Nephron progenitor cell (in vitro differentiated cells): ENCODE data around the gene LRRC23.
"Not testable (repeated sequence)": the region's sequence is repeated elsewhere in the genome, so short reads cannot be mapped to it uniquely, and the experiment has no call there.

ENCODE experiments used
- DNase-seq: peaks from one replicate; pipeline ENCODE4 v3.0.0; 2021
- H3K27ac Mint-ChIP-seq: 2 replicates; pipeline ENCODE4 v1.8.0; 2021; ENCODE audit warnings: mild to moderate bottlenecking, moderate library complexity, mixed read lengths
- H3K27me3 Mint-ChIP-seq: 2 replicates; pipeline ENCODE4 v1.8.0; 2021; ENCODE audit warnings: mild to moderate bottlenecking, low read depth, mixed read lengths; ENCODE audit not compliant: poor library complexity
- H3K36me3 Mint-ChIP-seq: 2 replicates; pipeline ENCODE4 v1.8.0; 2021; ENCODE audit warnings: low read depth, mixed read lengths
- H3K4me1 Mint-ChIP-seq: 2 replicates; pipeline ENCODE4 v1.8.0; 2021; ENCODE audit warnings: mixed read lengths
- H3K4me3 Mint-ChIP-seq: 2 replicates; pipeline ENCODE4 v1.8.0; 2021; ENCODE audit warnings: mild to moderate bottlenecking, moderate library complexity, mixed read lengths
- H3K9me3 Mint-ChIP-seq: 2 replicates; pipeline ENCODE4 v1.8.0; 2021; ENCODE audit warnings: mild to moderate bottlenecking, moderate library complexity, mixed read lengths
- CTCF ChIP-seq: fragments of 200-600 bp; sonication (generic); IDR thresholded peaks from 2 replicates; pipeline ENCODE4 v1.5.0; 2021; ENCODE audit warnings: antibody characterized with exemption

The LRRC23 gene

DNA sequence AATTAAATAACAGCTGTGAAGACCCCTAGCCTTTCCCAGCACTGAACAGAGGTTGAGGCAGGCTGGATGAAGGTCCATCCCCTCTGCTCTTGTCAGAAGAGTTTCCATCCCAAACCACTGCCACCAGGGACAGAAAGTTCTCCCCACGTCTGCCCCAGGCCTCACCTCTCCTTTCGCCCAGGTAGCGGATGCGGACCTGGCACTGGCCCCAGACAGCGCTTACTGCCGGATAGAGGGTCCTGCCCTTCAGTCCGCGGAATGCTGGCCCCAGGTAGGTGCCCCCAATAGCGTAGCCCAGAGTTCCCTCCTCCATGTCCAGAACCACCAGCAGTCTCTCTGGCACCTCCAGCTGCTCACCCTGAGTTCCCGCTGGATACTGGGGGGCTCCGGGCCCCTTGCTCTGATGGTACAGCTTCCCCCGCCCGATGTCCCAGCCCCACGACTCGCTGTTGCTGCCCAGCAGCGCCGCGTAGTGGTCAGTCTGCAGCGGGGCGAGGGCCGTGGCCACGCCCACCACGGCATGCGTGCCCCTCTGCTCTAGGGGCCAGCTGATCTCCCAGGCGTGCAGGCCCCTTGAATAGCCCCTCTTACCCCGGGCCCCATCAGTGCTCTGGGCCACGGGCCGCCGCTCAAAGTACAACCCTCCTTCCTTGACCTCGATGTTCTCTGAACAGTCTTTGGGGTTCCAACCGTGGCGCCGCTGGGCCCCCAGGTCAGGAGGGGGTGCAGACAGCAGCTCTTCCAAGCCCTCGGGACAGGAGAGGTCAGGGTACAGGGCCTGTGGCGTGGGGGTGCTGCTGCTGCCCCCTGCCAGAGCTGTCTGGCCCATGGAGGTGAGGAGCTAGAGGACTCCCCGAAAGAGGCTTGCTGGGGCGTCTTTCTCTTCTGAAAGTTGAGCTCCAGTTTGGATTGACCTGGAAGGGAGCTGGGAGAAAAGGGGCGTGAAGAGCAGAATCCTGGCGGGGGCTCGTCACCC lies 32.3 kb upstream of the LRRC23 start:
- TF ChIP-seq CTCF: peak; percentile 95
- Mint-ChIP-seq H3K4me1 (peaks cover 48% of the 10 kb centered on the region), H3K27me3 (no peaks in the 10 kb centered on the region), H3K27ac (peak overlapping the region; percentile 38), H3K4me3 (peak overlapping the region; percentile 89), H3K9me3 (no peaks in the 10 kb centered on the region), H3K36me3 (peaks cover 45% of the 10 kb centered on the region)
- peak; percentile 93 for DNase-seq

DNA sequence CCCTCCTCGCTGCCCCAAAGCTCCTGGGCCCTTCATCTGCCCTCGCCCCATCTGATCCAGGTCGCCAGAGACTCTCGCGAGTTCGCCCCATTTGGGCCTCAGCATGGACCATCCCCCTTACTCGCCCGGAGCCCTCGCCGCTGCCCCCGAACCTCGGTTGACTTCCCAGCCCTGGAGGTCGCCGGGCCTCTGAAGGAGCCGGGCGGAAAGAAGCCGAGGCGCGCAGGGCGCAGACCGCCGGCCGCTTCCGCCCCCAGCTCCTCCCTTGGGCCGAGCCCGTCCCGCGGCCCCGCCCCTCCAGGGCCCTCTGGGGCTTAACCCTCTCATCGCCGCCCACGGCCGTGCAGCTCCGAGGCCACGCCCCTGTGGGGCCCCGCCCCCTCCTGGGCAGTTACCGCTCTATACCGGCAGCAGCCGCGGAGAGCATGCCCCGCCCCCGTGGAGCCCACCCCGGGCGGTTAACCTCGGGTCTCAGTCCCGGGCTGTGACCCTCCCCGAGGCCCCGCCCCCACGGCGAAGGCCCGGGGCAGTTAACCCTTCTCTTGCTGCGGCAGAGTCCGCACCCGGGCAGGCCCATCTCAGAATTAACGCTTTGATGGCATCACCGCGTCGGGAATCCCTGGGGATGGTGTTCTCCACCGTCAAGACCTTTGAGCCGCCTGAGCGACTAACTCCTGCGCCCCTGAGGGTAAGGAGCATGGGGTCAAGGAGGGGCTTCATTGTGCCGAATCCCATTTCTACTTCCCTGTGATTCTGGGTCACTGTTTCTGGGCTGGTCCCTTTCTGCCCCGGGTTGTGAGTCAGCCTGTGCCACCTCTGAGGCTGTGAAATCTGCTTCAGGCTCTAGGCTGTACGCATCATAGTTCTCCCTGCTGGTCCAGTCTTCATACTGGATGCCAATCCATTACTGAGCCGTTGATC lies 31.3 kb upstream of the LRRC23 start, which contains the start of gene SPSB2:
TSS of gene SPSB2 (minus strand) at position 210 of the 921 bp plus-strand sequence. CDS start 402 bp downstream, outside the sequence.
- Mint-ChIP-seq H3K4me3 (peak within 1 kb of the TSS; percentile 89), H3K36me3 (peaks cover 47% of the 10 kb centered on the region), H3K27ac (peak within 1 kb of the TSS; percentile 92), H3K9me3 (no peaks in the 10 kb centered on the region), H3K27me3 (no peaks in the 10 kb centered on the region), H3K4me1 (peaks cover 46% of the 10 kb centered on the region)
- peak; percentile 100 for DNase-seq
- TF ChIP-seq CTCF: no peak

DNA sequence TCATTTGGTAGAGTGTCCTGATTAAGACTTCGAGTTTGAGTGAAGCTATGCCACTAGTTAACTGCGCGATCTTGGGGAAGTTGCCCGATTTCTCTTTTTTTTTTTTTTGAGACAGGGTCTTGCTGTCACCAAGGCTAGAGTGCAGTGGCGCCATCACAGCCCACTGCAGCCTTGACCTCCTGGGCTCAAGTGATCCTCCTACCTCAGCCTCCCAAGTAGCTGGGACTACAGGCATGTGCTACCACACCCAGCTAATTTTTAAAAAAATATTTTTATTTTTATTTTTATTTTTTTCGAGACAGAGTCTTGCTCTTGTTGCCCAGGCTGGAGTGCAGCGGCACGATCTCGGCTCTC lies 30.6 kb upstream of the LRRC23 start:
- peaks cover 41% of the 10 kb centered on the region for H3K36me3 Mint-ChIP-seq
- not testable (repeated sequence) for H3K27me3 Mint-ChIP-seq, H3K9me3 Mint-ChIP-seq, DNase-seq
- peaks cover 40% of the 10 kb centered on the region for H3K4me1 Mint-ChIP-seq
- peak overlapping the region; percentile 92 for H3K27ac Mint-ChIP-seq
- H3K4me3 Mint-ChIP-seq: peak overlapping the region; percentile 89

- not testable (repeated sequence) for H3K4me3 Mint-ChIP-seq, H3K9me3 Mint-ChIP-seq, DNase-seq, H3K27me3 Mint-ChIP-seq, H3K27ac Mint-ChIP-seq, H3K4me1 Mint-ChIP-seq
- H3K36me3 Mint-ChIP-seq: peaks cover 32% of the 10 kb centered on the region
Measured at GRCh38 chr12:6879824-6880223, 24.8 kb upstream of the LRRC23 start.

DNA sequence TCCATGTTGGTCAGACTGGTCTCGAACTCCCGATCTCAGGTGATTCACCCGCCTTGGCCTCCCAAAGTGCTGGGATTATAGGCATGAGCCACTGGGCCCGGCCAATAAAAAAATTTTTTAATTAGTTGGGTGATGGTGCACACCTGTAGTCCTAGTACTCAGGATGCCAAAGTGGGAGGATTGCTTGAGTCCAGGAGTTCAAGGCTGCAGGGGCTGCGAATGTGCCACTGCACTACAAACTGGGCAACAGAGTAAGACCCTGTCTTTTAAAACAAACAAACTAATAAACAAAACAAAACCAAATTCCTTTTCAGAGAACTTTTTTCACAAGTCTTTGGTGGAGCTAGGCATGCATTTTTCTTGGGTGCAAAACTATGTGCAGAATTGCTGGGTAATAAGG lies 21.4 kb upstream of the LRRC23 start:
- Mint-ChIP-seq H3K36me3 (peaks cover 18% of the 10 kb centered on the region), H3K27ac (no peak overlapping the region), H3K4me3 (no peak overlapping the region), H3K27me3 (peaks cover 3% of the 10 kb centered on the region), H3K4me1 (peaks cover 20% of the 10 kb centered on the region), H3K9me3 (no peaks in the 10 kb centered on the region)
- no peak for TF ChIP-seq CTCF
- no peak for DNase-seq

DNA sequence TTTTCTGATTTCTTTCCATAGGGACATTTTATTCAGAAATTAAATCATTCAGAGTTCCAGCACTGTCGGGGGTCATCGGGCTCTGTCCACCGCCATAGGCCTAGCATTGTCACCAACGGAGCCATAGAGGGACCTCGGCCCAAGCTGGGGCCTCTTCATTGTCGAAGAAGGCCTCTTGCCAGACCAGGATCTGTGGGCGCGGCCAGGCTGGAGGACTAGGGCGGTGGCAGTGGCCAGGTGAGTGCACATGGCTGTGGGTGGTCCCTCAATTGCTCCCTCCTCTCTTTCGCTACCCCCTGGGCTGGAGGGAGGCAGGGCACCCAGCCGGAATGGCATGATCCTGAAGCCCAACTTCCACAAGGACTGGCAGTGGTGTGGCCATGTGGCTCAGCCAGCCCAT lies 20.9 kb upstream of the LRRC23 start:
- Mint-ChIP-seq H3K27me3 (peaks cover 3% of the 10 kb centered on the region), H3K4me3 (no peak overlapping the region), H3K9me3 (no peaks in the 10 kb centered on the region), H3K27ac (no peak overlapping the region), H3K36me3 (peaks cover 18% of the 10 kb centered on the region), H3K4me1 (peaks cover 25% of the 10 kb centered on the region)
- no peak for DNase-seq
- no peak for TF ChIP-seq CTCF
